H9 (cell line): ENCODE results near the gene NCAN. TPM values are rescaled to one million over a fixed set of nuclear protein-coding genes. Genes with fewer than 3 reads are reported as not detected.

ENCODE experiments used
- DNase-seq: peaks from one replicate; pipeline ENCODE4 v3.0.0-alpha.2; 2017
- H2AFZ ChIP-seq: one replicate; pipeline ENCODE4 v1.6.1; 2013; ENCODE audit warnings: mild to moderate bottlenecking, low read length, control low read depth, moderate library complexity
- H2AK5ac ChIP-seq: 2 replicates; pipeline ENCODE4 v1.6.1; 2013; ENCODE audit warnings: low read length, control low read depth, mixed read lengths; ENCODE audit not compliant: insufficient read length
- H2BK120ac ChIP-seq: one replicate; pipeline ENCODE4 v1.6.1; 2013; ENCODE audit warnings: low read depth, mild to moderate bottlenecking, low read length, control low read depth, inconsistent platforms; ENCODE audit not compliant: poor library complexity, severe bottlenecking
- H2BK12ac ChIP-seq: 2 replicates; pipeline ENCODE4 v1.6.1; 2013; ENCODE audit warnings: low read length, control low read depth, mixed read lengths, low read depth; ENCODE audit not compliant: insufficient read length
- H2BK15ac ChIP-seq: 2 replicates; pipeline ENCODE4 v1.6.1; 2013; ENCODE audit warnings: low read depth, low read length, control low read depth
- H2BK20ac ChIP-seq: one replicate; pipeline ENCODE4 v1.6.1; 2013; ENCODE audit warnings: low read depth, mild to moderate bottlenecking, low read length, control low read depth, inconsistent platforms; ENCODE audit not compliant: poor library complexity, severe bottlenecking
- H2BK5ac ChIP-seq: 2 replicates; pipeline ENCODE4 v1.6.1; 2013; ENCODE audit warnings: low read length, control low read depth, mixed read lengths; ENCODE audit not compliant: insufficient read length
- H3K14ac ChIP-seq: 2 replicates; pipeline ENCODE4 v1.6.1; 2013; ENCODE audit warnings: low read length, control low read depth; ENCODE audit not compliant: insufficient read depth
- H3K18ac ChIP-seq: 2 replicates; pipeline ENCODE4 v1.6.1; 2013; ENCODE audit warnings: low read depth, mild to moderate bottlenecking, mixed read lengths, low read length, control low read depth; ENCODE audit not compliant: insufficient read length
- H3K23ac ChIP-seq: 2 replicates; pipeline ENCODE4 v1.6.1; 2013; ENCODE audit warnings: low read length, control low read depth, mixed read lengths, low read depth; ENCODE audit not compliant: insufficient read length
- H3K23me2 ChIP-seq: 2 replicates; pipeline ENCODE4 v1.6.1; 2013; ENCODE audit warnings: low read depth, mild to moderate bottlenecking, mixed read lengths, low read length, control low read depth; ENCODE audit not compliant: insufficient read length, poor library complexity, severe bottlenecking
- H3K27ac ChIP-seq: 2 replicates; pipeline ENCODE4 v1.5.1; 2013; ENCODE audit warnings: low read length, control low read depth, mixed read lengths, low read depth; ENCODE audit not compliant: insufficient read length
- H3K27me3 ChIP-seq: 2 replicates; pipeline ENCODE4 v1.6.1; 2013; ENCODE audit warnings: low read length, control low read depth, inconsistent platforms; ENCODE audit not compliant: insufficient read depth
- H3K4ac ChIP-seq: 2 replicates; pipeline ENCODE4 v1.6.1; 2013; ENCODE audit warnings: low read depth, mild to moderate bottlenecking, control low read depth, inconsistent platforms, low read length, moderate library complexity
- H3K4me1 ChIP-seq: 2 replicates; pipeline ENCODE4 v1.6.1; 2013; ENCODE audit warnings: low read length, control low read depth, inconsistent platforms; ENCODE audit not compliant: insufficient read depth
- H3K4me2 ChIP-seq: 2 replicates; pipeline ENCODE4 v1.6.1; 2013; ENCODE audit warnings: low read length, control low read depth, mixed read lengths; ENCODE audit not compliant: insufficient read length, insufficient read depth
- H3K56ac ChIP-seq: 2 replicates; pipeline ENCODE4 v1.6.1; 2013; ENCODE audit warnings: low read depth, mild to moderate bottlenecking, mixed read lengths, low read length, control low read depth; ENCODE audit not compliant: insufficient read length
- H3K79me1 ChIP-seq: 2 replicates; pipeline ENCODE4 v1.6.1; 2013; ENCODE audit warnings: low read depth, mild to moderate bottlenecking, moderate library complexity, low read length, control low read depth, inconsistent platforms; ENCODE audit not compliant: insufficient read depth, poor library complexity, severe bottlenecking
- H3K79me2 ChIP-seq: 2 replicates; pipeline ENCODE4 v1.6.1; 2013; ENCODE audit warnings: low read length, control low read depth, inconsistent platforms; ENCODE audit not compliant: insufficient read depth
- H3K9ac ChIP-seq: 2 replicates; pipeline ENCODE4 v1.6.1; 2013; ENCODE audit warnings: low read length, control low read depth, mixed read lengths; ENCODE audit not compliant: insufficient read length; ENCODE audit errors: extremely low read depth
- H3K9me3 ChIP-seq: one replicate; pipeline ENCODE4 v1.6.1; 2013; ENCODE audit warnings: low read depth, low read length, inconsistent platforms; ENCODE audit not compliant: control insufficient read depth
- H3T11ph ChIP-seq: one replicate; pipeline ENCODE4 v1.6.1; 2013; ENCODE audit warnings: mild to moderate bottlenecking, low read length, control low read depth, inconsistent platforms
- H4K20me1 ChIP-seq: one replicate; pipeline ENCODE4 v1.6.1; 2013; ENCODE audit not compliant: control insufficient read depth, insufficient read length, insufficient read depth
- H4K5ac ChIP-seq: 2 replicates; pipeline ENCODE4 v1.6.1; 2013; ENCODE audit warnings: low read depth, mild to moderate bottlenecking, mixed read lengths, low read length, control low read depth; ENCODE audit not compliant: insufficient read length
- H4K8ac ChIP-seq: replicated peaks from 2 replicates; pipeline ENCODE4 v1.6.1; 2013; ENCODE audit warnings: low read length, control low read depth, mixed read lengths, low read depth; ENCODE audit not compliant: insufficient read length
- H4K91ac ChIP-seq: 2 replicates; pipeline ENCODE4 v1.6.1; 2013; ENCODE audit warnings: low read depth, mild to moderate bottlenecking, moderate library complexity, mixed read lengths, low read length, control low read depth; ENCODE audit not compliant: insufficient read length
- H3K27ac Mint-ChIP-seq, 3 experiments: 2 replicates in 2 of 3; 3 replicates in 1 of 3; pipeline ENCODE4 v1.8.0; 2020 to 2021; ENCODE audit warnings: mixed read lengths in 3 of 3, mild to moderate bottlenecking in 1 of 3, moderate library complexity in 1 of 3
- H3K27me3 Mint-ChIP-seq: 2 replicates; pipeline ENCODE4 v1.8.0; 2021; ENCODE audit warnings: low read depth, mild to moderate bottlenecking, moderate library complexity, mixed read lengths
- H3K36me3 Mint-ChIP-seq, 3 experiments: 2 replicates in 2 of 3; 3 replicates in 1 of 3; pipeline ENCODE4 v1.8.0; 2020 to 2021; ENCODE audit warnings: low read depth in 3 of 3, mixed read lengths in 3 of 3; ENCODE audit not compliant: insufficient read depth in 1 of 3
- H3K4me1 Mint-ChIP-seq, 2 experiments: 2 replicates each; pipeline ENCODE4 v1.8.0; 2020; ENCODE audit warnings: mixed read lengths in 2 of 2
- H3K4me3 Mint-ChIP-seq, 2 experiments: 2 replicates in 1 of 2; 3 replicates in 1 of 2; pipeline ENCODE4 v1.8.0; 2020 to 2021; ENCODE audit warnings: mild to moderate bottlenecking in 2 of 2, mixed read lengths in 2 of 2, moderate library complexity in 1 of 2
- H3K9me3 Mint-ChIP-seq, 2 experiments: 2 replicates in 1 of 2; 3 replicates in 1 of 2; pipeline ENCODE4 v1.8.0; 2020; ENCODE audit warnings: mild to moderate bottlenecking in 2 of 2, mixed read lengths in 2 of 2, moderate library complexity in 1 of 2
- CTCF ChIP-seq: fragments of 200-600 bp; sonication (generic); conservative IDR thresholded peaks from 3 replicates; pipeline ENCODE4 v1.8.0; 2021; ENCODE audit warnings: antibody characterized with exemption, mild to moderate bottlenecking
- WGBS: extraction: QIAGEN DNeasy Blood & Tissue Kit; methylation state at CpG from one replicate; pipeline ENCODE4 v1.1.7; 2013; ENCODE audit warnings: missing lambda C conversion rate, low lambda C conversion rate, mixed read lengths; ENCODE audit not compliant: insufficient read length; ENCODE audit errors: extremely low coverage; 5-methylcytosine and 5-hydroxymethylcytosine counted together
- total RNA-seq: library from RNA; stranded (reverse); gene quantifications from 2 replicates; pipeline ENCODE4 v1.2.1, GENCODE V29; 2021

The NCAN gene
- total RNA-seq, 1 experiment from 2014 or later, result 1.6 TPM

DNA sequence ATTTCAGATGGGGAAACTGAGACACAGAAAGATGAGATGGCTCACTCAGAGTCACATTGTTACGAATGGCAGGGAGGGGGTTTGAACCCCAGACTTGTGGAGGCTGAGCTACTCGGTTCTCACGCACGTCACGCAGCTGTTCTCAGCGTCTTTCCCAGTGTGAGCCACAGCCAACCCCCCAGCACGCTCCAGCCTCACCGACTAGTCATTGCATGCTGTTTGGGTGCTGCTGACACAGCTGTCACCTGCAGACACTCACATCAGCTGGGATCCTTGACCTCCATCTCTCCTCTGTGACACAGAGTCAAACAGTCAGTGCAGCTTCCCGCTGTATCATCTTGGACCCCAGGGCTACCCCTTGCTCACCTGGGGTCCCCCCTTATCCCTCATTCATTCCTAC, 2.4 kb upstream of the NCAN start:
- peaks cover 98% of the 10 kb centered on the region for H3K27me3 Mint-ChIP-seq
- peaks cover 3% of the 10 kb centered on the region; the same call in 1 of the 2 replicates for H3K4me1 ChIP-seq
- H2BK5ac ChIP-seq, result no peak overlapping the region
- H3K14ac ChIP-seq, result no peak overlapping the region
- DNase-seq, result no peak
- no peak overlapping the region for H3K27ac Mint-ChIP-seq
- H2BK12ac ChIP-seq, result no peak overlapping the region
- no peaks in the 10 kb centered on the region for H3K79me2 ChIP-seq
- no peak overlapping the region for H4K5ac ChIP-seq
- H3K23me2 ChIP-seq, result peaks cover 11% of the 10 kb centered on the region
- H3K27me3 ChIP-seq, result peaks cover 54% of the 10 kb centered on the region
- H3K36me3 Mint-ChIP-seq, result no peaks in the 10 kb centered on the region; a peak in 1 of 7 replicates
- H3K4me3 Mint-ChIP-seq, result no peak overlapping the region
- H3K79me1 ChIP-seq, result no peaks in the 10 kb centered on the region
- peaks cover 8 to 35% of the 10 kb centered on the region in 2 experiments for H3K4me1 Mint-ChIP-seq
- H3K18ac ChIP-seq, result no peak overlapping the region
- H3K27ac ChIP-seq, result no peak overlapping the region
- WGBS, result no CpG with 5 or more reads among the region's 9 CpGs
- H3K56ac ChIP-seq, result no peak overlapping the region
- no peak overlapping the region for H2BK20ac ChIP-seq
- no peak overlapping the region for H4K91ac ChIP-seq
- H3K9me3 ChIP-seq, result no peaks in the 10 kb centered on the region
- H3K4ac ChIP-seq, result no peak overlapping the region
- H3K4me2 ChIP-seq, result no peak overlapping the region
- no peak overlapping the region for H3K23ac ChIP-seq
- no peak overlapping the region for H4K8ac ChIP-seq
- peaks cover 0 to 4% of the 10 kb centered on the region in 2 experiments; a peak in 2 of 5 replicates for H3K9me3 Mint-ChIP-seq
- no peak overlapping the region for H3T11ph ChIP-seq
- no peak overlapping the region for H2AK5ac ChIP-seq
- H2AFZ ChIP-seq, result no peak overlapping the region
- no peak for TF ChIP-seq CTCF
- no peak overlapping the region for H2BK15ac ChIP-seq
- no peak overlapping the region for H2BK120ac ChIP-seq
- H4K20me1 ChIP-seq, result no peaks in the 10 kb centered on the region
- no peak overlapping the region for H3K9ac ChIP-seq
